Erythroblast (primary cell): ENCODE measurements around the gene CALML4.
"Not testable (repeated sequence)": the region's sequence is repeated elsewhere in the genome, so short reads cannot be mapped to it uniquely, and the experiment has no call there.

Source experiments
- DNase-seq, 2 experiments: peaks; one replicate each; lab custom pipeline; 2025; lab: John Stamatoyannopoulos, UW
- GATA1 ChIP-seq: IDR thresholded peaks from 2 replicates; pipeline ENCODE4 v1.6.1; 2011; ENCODE audit warnings: low read depth, mild to moderate bottlenecking, control low read depth, low read length, moderate library complexity
- POLR2A ChIP-seq: IDR thresholded peaks from 2 replicates; pipeline ENCODE4 v1.6.1; 2011; ENCODE audit warnings: mild to moderate bottlenecking, low read length

Gene CALML4

DNA sequence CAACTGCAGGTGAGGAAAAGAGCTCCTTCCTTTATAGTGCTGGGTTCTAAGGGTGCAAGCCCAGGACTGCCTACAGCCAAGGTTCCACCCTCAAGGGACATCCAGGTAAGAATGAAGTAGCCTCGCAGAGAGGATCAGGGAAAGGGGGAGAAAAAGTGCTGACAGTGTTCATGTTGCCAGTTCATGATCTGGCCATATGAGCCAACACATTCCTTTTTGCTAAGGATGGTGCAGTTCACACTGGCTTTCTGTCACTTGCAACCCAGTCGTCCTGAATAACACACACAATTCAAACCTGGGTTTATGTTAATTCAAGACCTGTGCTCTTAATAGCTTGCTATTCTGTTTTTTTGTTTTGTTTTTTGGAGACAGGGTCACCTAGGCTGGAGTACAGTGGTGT, 15.4 kb upstream of the CALML4 start:
- DNase-seq, result no peak
- TF ChIP-seq POLR2A (no peak), GATA1 (no peak)

DNA sequence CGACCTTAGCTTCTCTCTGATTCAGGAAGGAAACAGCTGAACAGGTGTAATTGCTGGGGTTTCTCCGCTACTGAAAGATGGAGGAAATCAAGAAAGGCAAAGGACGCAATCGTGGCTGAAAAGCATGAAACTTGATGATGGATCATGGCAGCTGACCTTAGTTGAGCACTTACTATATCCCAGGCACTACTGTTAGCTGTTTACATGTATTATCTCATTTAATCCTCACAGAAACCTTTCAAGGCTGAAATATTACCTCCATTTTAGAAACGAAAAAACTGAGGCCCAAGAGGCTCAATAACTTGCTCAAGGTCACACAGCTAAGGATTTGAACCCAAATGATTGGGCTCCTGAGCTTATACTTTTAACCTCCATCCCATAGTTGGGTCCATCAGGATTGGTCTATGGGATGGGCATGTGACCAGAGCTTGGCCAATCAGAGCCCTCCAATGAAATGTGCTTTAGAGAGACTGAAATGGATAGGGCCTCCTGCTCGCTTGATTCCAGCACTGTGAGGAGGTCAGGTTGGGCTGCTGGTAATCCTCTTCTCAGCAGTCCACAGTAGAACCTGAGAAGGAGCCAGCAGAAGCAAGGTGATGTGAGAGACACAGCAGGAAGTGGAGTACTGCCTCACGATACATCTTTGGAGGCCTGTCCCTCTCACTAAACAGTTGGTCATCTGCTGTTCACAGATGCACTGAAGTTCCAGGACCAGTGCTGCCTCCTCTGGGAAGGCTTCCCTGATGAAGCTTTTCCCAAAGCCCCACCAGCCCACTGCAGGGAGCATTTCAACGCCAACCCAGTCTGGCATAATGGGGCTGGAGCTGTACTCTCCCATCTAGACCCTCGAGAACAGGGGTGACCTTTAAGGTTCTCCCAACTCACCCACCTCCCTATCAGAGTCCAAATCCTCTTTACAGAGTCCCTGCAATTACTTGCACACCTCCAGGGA, 14.0 kb upstream of the CALML4 start:
- TF ChIP-seq POLR2A, result no peak
- no peak for TF ChIP-seq GATA1
- DNase-seq, result no peak

DNA sequence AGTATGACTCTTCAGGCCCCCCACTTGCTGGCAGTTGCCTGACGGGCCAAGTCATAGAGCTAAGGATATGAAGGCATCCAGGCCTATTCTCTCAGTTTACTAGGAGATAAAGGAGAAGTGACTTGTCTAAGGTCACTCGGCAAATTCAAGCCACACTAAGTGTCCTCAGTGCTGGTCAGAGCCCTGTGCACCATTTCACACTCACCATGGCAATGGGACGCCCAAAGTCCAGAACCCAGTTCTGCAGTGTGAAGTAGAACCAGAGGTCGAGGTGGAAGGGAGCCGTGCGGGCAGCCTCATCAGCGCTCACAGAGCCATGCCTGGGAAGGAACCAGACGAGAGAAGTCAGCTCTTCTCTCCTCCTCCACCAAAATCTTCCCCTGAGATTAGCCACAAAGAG, 13.2 kb upstream of the CALML4 start:
- no peak for DNase-seq
- no peak for TF ChIP-seq GATA1
- no peak for TF ChIP-seq POLR2A

DNA sequence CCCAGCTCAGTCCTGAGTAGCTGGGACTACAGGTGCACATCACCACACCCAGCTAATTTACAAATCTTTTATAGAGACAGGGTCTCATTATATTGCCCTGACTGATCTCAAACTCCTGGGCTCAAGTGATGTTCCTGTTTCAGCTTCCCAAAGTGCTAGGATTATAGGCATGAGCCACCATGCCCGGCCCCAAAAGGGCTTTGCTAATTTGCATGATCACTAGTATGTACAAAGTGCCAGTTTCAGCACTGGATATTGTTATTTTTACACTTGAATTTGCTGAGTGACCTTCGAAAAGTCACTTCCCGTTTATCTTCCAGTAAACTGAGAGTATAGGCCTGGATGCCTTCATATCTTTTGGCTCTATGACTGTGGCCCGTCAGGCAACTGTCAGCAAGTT, 12.2 kb upstream of the CALML4 start:
- no peak for TF ChIP-seq GATA1
- no peak for TF ChIP-seq POLR2A
- no peak for DNase-seq

DNA sequence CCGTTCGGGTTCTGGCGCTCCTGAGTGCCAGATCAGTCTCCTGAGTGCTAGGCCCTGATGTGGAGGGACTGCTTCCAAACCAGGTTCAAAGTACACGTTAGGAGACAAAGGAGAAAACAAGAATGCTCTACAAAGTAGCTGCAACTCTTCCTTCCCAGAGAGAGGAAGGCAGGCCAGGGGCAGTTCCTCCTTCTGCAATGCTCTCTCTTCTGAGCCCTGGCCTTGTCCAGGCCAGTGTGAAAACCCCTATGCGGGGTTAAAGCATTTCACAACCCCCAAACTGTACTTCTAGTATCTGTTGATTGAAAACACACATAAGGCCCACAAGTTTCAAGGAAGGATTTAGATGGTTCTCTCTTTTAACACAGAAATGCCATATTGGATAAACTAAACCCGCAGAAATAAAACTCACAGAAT, 9.7 kb upstream of the CALML4 start:
- TF ChIP-seq POLR2A (no peak), GATA1 (no peak)
- no peak for DNase-seq

DNA sequence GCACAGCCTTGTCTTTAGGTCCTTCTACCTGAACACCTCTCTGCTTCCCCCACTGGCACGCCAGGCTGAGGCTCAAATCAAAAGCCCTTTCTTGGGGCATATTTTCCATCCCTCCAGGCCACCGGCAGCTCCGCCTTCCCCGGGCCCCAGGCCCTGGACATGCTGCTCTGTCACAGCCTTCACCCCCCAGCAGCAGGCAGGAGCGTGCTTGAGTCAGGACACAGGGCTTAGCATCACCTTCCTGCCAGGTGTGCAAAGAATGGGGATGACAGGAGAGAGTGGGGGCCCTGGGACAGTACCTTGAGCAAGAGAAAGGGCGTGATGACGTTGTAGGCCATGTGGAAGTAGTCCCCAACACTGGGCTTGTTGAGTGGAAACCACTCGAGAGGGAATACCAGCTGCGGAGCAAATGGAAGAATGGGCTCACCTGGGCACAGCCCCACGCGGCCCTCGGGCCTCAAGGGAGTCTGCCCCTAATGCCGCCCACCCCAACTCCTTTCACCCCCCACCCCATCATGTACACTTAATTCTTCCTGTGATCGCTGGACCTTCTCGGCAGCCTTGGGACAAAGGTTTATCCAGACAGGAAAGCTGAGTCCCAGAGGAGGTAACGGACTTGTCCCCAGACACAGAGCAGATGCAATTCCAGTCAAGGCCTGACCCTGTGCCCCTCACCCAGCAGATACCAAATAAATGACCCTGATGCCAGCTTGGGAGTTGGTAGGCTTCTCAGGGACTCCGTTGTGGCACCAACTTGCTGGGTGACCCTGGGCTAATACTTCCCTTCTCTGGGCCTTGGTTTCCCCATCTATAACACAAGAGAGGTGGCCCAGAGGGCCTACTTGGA, 9.1 kb upstream of the CALML4 start:
- TF ChIP-seq POLR2A (no peak), GATA1 (no peak)
- no peak for DNase-seq

DNA sequence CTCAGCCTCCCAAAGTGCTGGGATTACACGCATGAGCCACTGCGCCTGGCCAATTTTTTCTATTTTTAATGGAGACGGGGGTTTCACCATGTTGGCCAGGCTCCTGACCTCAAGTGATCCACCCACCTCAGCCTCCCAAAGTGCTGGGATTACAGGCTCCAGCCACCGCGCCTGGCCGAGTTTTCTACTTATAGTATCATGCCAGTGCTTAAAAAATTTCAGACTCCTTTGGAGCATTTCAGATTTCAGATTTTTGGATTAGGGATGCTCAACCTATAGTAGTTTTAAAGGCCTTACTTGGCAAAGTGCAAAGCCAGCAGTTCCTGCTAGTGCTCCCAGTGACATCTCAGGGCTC, 8.3 kb upstream of the CALML4 start:
- not testable (repeated sequence) for DNase-seq

DNA sequence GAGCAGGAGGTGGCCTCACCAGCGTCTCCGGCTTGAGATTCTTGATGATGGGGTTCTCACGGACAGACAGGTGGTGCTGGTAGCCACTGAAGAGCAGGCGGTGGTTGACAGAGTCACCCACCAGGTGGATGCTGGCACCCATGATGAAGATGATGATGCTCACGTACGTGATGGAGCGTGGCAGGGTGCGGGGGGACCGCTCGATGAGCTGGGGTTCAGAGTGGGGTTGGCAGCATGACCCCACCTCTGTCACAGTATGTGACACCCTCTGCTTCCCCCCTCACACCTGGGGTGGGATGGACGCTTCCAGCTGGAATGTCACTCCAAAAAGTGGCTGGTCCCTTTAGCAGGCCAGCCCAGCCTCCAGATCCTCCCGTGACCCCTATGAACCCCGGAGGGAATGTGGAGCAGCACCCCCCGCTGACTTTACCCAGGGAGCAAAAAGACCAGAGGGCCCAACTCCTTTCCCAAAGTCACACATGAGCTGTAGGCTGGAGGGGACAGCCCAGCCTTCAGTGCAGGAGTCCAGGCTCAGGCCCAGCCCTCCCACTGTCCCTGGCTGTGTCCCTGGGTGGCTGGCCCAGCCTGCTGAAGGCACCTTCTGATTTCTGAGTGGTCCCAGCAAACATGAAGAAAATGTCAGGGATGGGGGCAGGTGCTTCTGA, 6.7 kb upstream of the CALML4 start:
- no peak for DNase-seq
- no peak for TF ChIP-seq POLR2A
- TF ChIP-seq GATA1, result no peak

DNA sequence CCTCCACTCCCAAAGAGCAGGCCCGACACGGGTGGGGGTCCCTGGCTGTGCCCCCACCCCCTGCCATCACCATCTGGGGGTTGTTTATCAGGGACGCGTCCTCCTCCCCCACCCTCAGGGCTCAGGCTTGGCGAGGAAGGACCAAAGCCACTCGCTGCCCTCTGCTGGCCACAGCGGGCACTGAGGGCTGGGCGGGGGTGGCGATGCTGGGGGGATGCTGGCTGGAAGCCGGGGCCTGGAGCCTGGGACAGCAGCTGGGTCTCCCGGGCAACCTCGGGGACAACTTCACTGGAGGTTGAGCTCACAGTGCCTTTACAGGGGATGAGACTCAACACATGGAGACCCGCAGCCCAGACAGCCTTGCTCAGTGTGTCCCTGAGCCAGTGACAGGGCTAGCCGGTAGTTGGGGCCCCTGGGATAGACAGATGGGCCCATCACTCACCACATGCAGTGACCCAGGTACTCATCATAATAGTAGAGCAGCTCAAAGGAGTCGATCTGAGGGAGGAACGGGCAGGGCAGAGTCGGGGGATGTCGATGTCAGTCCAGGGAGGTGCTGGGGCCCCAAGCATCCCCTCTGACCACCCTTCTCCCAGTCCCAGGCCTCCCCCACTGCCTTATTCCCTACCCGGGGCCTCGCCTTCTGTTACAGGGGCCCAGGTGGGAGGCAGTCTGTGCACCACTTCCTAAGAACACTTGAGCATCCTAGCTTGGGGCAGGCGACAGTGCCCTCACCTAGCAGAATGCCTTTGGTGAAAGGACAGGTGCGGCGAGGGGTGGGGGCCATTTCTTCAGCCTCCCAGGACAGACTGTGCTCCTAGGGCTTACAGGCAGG, 5.9 kb upstream of the CALML4 start:
- peak; percentile 41 to 61 for DNase-seq
- TF ChIP-seq GATA1, result no peak
- no peak for TF ChIP-seq POLR2A

DNA sequence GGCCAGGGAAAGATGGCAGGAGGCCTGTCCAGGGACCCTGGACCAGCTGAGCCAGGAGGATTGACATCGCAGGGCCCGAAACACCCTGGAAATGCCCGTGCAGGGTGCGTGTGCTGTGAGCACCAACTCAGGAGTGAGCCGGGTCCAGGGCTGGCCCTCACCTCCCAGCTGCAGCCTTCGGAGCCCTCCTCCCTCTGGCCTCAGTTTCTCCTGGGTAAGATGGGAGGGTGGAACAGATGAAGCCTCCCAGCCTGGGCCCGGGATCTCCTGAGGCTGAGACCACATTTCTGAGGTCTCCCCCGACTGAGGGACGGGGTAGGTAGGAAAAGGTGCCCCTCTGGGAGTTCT, 5.3 kb upstream of the CALML4 start:
- TF ChIP-seq POLR2A (no peak), GATA1 (no peak)
- DNase-seq, result no peak

DNA sequence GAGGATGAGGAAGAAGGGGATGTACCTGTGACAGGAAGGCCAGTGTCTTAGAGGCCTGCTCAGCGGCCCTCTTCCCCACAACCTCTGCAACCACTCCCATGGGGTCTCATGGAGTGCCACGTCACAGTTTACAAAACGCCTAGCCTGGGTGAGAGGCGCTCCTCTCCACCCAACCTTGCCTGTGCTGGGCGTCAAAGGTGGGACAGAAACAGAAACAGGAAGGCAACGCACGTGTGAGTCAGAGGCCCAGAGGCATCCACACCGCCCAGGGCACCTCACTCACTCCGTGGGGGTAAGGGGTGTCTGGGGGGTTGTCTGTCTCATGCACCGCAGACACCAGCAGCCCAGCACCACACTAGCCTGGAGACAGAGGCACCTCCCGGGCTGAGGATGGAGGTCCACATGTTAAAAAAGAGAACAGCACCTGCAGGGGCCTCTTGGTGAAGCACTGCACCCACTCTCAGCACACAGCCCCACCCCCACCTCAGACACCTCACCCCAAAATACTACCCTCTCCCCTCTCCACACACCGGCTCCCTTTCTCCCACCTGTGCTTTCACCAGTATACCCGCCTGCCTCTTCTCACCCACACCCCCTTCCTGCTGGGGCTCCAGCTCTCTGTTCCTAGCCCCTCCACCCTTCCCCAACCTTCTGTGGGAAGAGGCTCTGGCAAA, 4.7 kb upstream of the CALML4 start:
- no peak for DNase-seq
- no peak for TF ChIP-seq GATA1

DNA sequence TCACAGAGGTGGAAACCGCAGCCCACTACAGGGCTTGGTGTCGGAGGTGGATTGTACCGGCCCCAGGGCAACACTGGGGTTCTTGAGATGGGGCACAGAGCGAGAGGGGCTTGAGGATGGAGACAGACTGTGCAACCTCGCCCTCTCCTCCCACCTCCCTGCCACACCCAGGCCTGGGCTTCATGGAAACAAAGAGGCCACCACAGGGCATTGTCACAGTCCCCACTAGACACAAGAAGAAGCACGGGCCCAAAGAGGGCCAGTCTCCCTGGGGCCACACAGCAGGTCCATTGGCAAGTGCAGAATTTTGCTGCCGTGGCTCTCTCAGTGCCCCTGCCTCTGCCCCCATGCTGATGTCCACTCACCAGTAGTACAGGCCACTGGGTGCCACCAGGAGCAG, 4.1 kb upstream of the CALML4 start:
- TF ChIP-seq POLR2A (no peak), GATA1 (no peak)
- no peak for DNase-seq
